GM21619 (cell line): ENCODE results near the gene FHL5.
"Not testable (repeated sequence)": the region's sequence is repeated elsewhere in the genome, so short reads cannot be mapped to it uniquely, and the experiment has no call there.

Experiments used
- ATAC-seq: cut with Tn5 transposase; IDR thresholded peaks from one replicate; pipeline ENCODE4 v1.9.1; 2021; ENCODE audit not compliant: unreplicated experiment

Gene FHL5, protein sequence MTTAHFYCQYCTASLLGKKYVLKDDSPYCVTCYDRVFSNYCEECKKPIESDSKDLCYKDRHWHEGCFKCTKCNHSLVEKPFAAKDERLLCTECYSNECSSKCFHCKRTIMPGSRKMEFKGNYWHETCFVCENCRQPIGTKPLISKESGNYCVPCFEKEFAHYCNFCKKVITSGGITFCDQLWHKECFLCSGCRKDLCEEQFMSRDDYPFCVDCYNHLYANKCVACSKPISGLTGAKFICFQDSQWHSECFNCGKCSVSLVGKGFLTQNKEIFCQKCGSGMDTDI

DNA sequence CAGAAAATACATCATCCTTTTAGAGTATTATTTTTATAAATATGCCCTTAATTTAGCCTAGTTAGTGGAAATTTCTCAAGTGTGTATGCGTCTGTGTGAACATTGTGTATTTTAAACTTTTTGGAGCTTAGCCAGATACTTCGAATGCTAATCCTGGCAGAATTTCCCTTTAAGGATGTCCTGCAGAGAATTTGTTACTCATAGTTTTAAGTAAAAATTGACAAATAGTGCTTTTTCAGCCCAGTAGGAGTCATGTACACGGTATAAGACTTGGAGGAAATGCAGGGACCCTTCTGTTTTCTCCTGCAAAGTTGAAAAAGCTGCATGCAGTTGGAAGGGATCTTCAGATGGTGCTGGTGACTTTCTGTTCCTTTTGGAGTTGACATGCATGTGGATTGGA is at the start of gene FHL5:
Gene FHL5, plus strand, starts transcription at position 243 of the 400 bp plus-strand sequence. CDS start 40,486 bp downstream, outside the sequence.
- no peak for ATAC-seq

DNA sequence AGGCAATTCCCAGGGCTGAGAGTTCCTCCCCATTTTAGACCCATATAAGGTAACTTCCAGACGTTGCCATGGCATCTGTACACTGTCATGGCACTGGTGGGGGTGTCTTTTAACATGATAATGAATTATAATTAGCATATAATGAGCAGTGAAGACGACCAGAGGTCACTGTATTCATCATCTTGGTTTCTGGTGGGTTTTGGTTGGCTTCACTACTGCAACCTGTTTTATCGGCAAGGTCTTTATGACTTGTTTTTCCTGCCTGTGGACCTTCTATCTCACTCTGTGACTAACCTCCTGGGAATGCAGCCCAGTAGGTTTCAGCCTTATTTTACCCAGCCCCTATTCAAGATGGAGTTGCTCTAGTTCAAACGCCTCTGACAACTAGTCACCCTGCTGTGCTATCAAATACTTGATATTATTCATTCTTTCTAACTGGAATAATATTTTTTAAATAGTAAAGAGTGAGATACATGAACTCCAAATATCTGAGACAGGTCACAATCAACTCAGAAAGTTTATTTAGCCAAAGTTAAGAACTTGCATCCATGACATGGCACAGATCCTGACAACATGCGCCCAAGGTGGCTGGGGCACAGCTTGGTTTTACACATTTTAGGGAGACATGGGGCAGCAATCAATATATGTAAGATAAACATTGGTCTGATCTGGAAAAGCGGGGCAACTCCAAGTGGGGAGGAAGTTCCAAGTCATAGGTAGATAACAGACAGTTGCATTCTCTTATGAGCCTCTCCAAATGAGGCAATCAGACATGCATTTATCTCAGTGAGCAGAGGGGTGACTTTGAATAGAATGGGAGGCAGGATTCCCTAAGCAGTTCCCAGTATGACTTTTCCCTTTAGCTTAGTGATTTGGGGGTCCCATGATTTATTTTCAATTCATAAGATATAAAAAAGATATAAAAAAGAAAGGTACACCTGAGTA is 42.5 kb upstream of the FHL5 start:
- ATAC-seq = no peak

DNA sequence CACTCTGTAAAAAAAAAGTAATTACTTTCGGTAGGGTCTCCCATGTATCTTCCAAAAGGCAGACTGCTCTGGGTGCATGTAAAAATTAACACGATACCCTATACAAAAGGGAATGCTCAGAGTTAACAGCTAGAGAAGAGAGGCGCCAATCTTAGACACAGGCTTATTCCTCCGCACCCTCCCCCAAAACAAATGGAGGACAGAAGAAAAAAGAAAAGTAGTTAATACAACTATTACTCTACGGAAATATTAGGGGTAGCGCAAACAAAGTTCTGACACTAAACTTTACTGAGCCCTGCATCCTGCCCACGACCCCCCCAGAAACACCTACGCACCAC is 41.7 kb upstream of the FHL5 start:
- ATAC-seq = peak; percentile 14

DNA sequence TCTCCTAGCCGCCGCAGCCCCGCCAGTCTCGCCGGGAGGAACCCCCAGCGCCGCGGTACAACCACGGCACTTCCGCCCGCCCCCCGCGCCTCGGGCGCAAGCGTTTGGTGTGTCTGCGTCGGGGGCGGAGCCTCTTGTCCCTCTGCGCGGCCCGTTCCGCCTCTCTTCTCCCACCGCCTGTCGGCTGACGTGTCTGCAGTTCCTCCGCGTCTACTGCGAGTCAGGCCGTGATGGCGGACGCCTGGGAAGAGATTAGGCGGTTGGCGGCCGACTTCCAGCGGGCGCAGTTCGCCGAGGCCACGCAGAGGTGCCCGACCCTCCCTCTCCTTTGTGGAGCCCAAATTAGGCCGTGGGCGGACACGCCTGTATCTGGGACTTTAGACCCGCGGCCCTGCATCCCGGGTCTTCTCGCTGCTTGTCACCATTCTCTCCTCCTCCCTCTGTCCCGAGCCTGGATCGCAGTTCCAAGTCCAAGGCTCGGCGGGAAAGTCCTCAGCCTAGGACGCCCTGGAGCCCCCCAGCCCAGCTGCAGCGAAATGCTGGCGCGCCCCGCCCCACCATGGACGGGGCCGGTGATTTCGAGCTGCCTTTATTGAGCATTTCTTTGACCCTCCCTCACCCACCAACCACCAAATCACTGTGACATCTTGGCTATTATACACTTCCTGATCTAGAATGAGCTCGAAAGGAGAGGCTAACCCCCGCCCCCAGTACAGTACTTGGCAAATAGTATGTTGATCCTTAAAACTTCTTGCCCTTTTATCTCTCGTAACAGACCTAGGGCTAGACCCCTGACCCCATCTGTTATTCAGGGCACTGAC is 41.1 kb upstream of the FHL5 start, which contains the start of gene UFL1:
Gene UFL1, plus strand, starts transcription at position 163 of the 821 bp plus-strand sequence. Its CDS starts 68 bp downstream, at position 231.
- ATAC-seq = peak; percentile 97

DNA sequence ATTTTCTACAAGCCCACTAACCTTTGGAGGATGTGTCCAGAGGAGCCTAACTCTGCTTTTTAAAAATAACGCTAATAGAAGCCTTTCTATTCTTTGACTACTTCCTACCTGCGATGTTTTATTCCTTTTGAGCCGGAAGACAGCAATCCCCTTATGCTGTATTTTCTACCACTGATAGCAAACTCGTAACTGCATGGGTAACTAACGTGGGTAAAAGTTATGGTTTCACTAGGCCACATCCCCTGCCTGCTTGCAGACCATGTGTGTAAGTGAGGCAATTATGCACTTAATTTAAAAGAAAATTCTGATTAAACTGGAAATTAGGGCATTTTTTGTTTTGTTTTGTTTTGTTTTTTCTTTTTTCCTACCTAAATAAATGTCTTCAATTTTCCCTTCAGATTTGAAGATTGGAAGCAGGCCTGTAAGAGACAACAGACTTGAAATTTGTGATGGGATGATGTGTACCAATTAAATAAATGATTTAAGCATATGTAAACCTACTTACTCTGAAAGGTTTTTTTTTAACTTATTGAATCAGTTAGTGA is 40.4 kb upstream of the FHL5 start:
- ATAC-seq = peak; percentile 30

DNA sequence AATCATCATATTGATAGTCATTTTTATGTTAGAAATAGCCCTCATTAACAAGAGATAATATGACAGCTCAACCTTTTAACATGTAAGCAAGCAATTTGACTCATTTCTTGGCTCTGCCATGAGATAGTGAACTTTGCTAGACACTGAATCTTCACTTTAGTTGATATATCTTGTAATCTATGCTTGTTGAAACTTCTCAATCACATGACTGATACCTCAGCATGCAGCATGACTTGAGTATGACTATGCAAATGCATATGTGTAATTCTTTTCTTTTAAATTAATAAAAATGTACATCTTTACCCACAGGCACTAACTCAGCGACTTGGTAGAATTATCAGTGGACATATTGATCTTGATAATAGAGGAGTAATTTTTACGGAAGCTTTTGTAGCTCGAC is 34.7 kb upstream of the FHL5 start:
- ATAC-seq = no peak

DNA sequence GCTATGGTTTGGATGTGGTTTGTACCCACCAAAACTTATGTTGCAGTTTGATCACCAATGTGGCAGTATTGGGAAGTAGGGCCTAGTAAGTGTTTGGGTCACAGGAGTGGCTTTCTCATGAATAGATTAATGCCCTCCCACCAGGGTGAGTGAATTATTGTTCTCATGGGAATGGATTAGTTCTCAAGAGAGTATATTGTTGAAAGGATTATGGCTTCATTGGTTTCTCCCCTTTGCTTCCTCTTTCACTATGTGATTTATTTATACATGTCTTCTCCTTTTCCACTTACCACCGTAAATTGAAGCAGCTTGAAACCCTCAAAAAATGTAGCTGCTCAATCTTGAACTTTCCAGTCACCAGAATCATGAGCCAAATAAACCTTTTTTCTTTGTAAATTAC is 30.5 kb upstream of the FHL5 start:
- no peak for ATAC-seq

DNA sequence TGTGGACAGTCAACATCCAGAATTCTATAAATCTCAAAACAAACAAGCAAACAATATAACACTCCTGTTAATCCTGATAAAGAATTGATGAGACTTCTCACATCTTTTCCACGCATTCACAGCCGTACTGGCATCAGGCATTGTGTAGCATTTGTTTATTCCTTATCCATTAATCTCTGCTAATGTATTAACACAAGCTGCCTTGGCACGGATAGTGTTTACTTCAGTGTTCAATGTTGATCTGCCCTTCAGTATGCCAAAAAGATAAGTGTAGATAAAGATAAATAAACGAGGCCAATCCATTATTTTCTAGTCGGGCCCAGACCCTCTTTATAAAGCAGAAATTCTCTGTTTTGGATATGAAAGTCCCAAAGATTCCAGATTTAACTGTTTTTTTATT is 25.2 kb upstream of the FHL5 start:
- ATAC-seq = no peak

DNA sequence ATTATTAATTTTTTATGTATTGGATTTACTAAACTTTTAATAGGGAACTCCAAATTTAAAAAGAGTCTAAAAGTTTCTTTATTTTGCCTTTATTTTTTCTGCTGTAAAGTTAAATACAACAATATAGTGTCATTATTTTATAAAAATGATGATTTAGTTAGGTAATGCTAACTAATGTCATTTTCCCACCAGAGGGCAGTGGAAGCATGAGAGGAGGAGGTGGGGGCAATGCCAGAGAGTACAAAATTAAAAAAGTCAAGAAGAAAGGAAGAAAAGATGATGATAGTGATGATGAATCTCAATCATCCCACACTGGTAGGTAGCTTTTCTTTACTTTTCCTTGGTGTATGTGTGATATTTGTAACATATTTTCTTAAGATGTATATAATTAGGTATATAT is 20.2 kb upstream of the FHL5 start:
- peak; percentile 59 for ATAC-seq

DNA sequence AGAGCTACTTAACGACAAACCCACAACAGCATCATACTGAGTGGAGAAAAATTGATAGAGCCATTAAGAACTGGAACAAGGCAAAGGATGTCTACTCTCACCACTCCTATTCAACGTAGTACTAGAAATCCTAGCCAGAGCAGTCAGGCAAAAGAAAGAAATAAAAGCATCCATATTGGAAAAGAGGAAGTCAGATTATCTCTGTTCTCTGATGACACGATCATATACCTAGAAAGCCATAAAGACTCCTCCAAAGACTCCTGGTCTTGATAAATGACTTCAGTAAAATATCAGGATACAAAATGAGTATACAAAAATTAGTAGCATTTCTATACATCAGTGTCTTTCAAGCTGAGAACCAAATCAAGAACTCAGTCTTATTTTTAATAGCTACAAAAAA is 17.0 kb upstream of the FHL5 start:
- no peak for ATAC-seq

DNA sequence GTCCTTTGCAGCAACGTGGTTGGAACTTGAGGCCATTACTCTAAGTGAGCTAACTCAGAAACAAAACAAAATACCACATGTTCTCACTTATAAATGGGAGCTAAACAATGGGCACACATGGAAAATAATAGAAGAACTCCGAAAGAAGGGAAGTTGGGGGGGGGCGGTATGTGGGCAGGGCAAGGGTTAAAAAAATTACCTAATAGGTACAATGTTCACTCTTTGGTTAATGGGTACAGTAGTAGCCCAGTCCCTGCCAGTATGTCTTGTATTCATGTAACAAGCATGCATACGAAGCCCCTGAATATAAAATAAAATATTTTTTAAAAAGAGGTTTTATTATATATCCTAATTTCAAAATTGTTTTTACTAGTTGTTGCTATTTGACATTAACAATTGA is 15.3 kb upstream of the FHL5 start:
- ATAC-seq = no peak

DNA sequence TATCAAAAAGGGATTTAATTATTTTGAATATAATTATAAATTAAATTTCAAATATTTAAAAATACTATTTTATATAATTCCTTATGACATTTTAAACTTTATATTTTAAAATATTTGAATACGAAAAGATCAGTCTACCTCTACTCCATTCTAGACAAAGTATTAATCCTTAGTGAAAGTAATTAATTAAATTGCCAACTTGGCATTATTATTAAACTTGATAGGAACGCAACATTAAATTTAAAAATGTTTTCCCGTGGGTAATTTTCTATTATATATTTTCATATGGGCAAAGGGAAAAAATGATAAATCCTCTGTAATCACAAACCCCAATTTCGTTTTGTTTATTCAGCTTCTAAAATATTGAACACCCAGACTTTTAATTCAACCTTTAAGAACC is 8.4 kb upstream of the FHL5 start:
- ATAC-seq = no peak

DNA sequence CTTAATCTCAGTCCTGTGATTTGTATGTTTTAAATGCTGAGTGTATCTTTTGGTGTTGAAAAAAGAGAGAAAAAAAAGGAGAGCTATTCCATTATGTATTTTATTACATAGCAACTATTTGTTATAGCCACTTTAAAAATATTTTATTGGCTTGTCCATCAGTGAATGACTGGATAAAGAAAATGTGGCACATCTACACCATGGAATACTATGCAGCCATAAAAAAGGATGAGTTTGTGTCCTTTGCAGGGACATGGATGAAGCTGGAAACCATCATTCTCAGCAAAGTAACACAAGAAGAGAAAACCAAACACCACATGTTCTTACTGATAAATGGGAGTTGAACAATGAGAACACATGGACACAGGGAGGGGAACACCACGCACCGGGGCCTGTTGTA is 3.2 kb upstream of the FHL5 start:
- ATAC-seq = not testable (repeated sequence)

DNA sequence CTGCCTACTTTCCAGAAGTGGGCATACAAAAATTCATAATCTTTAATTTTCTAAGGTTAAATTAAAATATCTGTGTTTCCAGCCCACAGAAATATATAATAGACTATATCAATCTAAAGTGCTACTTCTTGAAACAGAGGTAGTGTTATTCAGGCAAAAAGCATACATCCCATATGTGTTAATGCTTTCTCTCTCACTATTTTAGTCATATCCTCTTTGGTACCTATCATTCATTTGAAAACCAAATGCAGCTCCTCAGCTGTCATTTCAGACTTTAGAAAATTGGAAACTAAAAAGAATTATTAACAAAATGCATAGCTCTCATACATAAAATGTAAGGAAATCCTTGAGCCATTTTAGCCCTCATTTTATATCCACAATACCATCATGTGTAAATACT is 925 bp downstream of the FHL5 start:
- ATAC-seq = peak; percentile 91

DNA sequence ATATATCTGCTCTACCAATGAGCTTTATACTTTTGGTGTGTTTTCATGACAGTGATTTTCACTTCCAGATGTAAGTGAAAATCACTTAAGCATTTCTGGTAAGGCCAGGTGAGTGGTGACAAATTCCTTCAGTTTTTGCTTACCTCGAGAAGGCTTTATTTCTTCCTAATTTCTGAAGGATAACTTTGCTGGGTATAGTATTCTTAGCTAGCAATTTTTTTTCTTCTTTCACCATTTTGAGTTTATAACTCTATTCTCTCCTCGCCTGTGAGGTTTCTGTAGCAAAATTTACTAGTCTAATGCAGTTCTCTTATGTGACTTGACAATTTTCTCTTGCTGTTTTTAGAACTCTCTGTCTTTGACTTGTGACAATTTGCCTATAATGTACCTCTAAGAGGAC is 7.1 kb downstream of the FHL5 start:
- no peak for ATAC-seq

DNA sequence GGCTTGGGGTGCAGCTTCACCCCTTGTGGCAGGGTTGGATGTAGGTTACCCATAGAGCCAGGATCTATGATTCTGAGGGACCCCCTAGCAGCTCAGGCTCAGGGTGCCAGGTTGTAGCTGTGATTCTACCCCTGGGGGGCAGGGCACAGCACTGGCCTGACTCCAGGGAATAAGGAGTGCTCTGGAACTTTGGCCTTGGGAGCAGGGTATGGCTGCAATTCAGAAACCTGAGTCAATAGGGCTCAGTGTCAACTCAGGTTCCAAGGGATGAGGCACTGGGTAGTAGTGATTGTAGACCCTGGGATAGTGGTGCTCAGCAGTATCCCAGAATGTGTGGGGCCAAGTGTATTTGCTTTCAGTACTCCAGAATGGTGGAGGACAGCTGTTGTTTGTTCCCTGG is 8.6 kb downstream of the FHL5 start:
- ATAC-seq = no peak

DNA sequence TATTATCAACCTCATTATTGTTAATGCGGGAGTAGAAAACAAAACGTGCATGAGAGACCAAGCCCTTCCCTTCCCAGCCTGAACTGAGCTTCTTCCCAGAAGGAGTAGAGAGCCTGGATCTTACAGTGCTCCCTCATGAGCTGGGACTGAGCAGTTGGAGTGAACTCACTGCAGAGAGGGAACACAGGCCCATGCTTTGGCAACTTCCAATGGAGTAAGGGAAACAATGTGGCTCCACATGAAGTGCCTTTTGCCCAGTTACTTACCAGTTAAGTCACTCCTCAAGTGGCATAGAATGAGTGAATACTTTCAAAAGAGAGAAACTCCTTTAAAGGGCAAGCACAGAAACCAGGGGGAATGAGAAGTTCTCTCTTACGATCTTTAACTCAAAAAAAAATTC is 12.4 kb downstream of the FHL5 start:
- no peak for ATAC-seq

DNA sequence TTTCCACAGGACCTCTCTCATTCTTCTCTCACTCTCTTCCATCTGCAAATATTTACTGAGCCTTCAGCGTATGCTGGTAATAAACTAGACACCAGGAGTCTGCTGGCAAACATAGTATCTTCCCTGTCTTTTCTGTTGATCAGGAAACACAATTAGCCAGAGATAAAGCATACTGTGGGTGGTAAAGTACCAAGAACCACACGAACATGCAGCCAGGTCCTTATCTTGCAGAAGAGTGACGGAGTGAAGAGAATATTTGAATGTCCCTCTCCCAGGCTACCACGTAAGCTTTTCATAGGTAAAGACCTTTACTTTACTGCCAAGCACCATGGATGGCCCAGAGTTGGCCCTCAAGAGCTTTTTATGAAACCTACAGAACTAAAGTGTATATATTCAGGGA is 13.3 kb downstream of the FHL5 start:
- no peak for ATAC-seq

DNA sequence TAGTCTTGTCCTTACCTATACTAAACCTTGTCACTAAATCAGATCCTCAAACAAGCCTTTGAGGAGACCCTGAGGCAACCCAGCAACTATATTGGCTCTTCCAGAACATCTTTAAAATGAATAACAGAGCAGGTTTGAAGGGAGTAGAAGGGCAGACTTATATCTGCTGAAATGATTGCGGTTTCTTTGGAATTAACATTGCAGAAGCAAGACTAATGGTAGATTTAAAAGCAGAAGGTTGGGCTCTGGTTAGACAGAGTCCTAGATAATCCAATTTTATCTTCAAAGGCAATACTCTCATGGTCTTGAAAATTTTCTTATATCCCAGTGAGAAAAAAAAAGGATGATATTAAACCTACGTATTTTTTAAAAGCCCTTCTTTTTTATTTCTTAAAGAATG is 19.1 kb downstream of the FHL5 start:
- ATAC-seq = no peak

DNA sequence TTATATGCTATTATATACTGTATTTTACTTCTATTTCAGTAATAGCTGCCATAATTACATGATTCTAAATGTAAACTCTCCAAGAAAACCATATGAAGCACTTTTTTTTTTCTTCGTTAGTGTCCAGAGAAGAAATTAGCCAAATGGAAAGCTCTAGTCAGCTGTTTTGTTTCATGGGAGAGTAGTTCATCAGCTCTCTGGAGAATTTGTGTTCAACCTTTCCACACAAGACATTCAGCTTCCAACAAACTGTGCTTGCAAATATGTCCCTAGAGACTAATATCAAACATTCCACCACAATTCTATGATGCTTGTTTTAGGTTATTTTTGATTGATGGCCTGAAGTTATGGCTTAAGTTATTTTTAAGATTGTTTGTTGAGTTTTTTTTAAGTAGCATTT is 19.5 kb downstream of the FHL5 start:
- ATAC-seq = no peak

DNA sequence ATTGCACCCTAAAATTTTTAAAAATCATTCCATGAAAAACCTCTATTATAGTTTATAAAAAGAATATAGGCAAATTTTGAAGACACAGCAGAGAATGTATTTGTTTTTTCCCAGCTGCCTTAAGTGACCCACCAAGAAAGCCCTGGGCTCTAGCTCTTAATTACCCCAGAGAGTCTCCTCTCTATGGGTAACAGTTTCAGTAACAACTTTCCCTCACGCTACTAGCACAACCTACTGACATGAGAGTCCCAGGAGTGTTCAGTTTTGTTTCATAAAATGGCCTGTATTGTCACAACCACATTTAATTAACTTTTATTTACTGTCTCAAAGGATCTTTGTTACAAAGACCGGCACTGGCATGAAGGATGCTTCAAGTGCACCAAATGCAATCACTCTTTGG is 41.5 kb downstream of the FHL5 start:
- ATAC-seq = no peak
